ENCODE measurements around the gene PDIA5. TPM values are rescaled to one million over a fixed set of nuclear protein-coding genes. Genes with fewer than 3 reads are reported as not detected.

PDIA5 gene
- total RNA-seq, 1 donor from 2014 or later: 128 TPM

GRCh38 chr3:123126653-123127052, 59.8 kb downstream of the PDIA5 start:
- H3K36me3 Mint-ChIP-seq (ENCODE audit: low read depth): peaks cover 54% of the 10 kb centered on the region
- H3K9me3 Mint-ChIP-seq (ENCODE audit: low read depth): no peaks in the 10 kb centered on the region
- no peak for DNase-seq (ENCODE audit: low spot score)
- H3K4me3 Mint-ChIP-seq (ENCODE audit: unreplicated experiment): no peak overlapping the region
- H3K27me3 Mint-ChIP-seq (ENCODE audit: low read depth): no peaks in the 10 kb centered on the region
- no peak for TF ChIP-seq CTCF (IDR thresholded peaks at IDR 0.05)
- H3K27ac Mint-ChIP-seq (ENCODE audit: unreplicated experiment): peak overlapping the region; percentile 59
- H3K4me1 Mint-ChIP-seq (ENCODE audit: low read depth): peaks cover 15% of the 10 kb centered on the region

- TF ChIP-seq CTCF (IDR thresholded peaks at IDR 0.05): no peak
- H3K4me1 Mint-ChIP-seq (ENCODE audit: low read depth): no peaks in the 10 kb centered on the region
- peaks cover 36% of the 10 kb centered on the region for H3K36me3 Mint-ChIP-seq (ENCODE audit: low read depth)
- H3K27me3 Mint-ChIP-seq (ENCODE audit: low read depth): no peaks in the 10 kb centered on the region
- H3K27ac Mint-ChIP-seq (ENCODE audit: unreplicated experiment): peak overlapping the region; percentile 8
- DNase-seq (ENCODE audit: low spot score): peak; percentile 34
- H3K9me3 Mint-ChIP-seq (ENCODE audit: low read depth): no peaks in the 10 kb centered on the region
- H3K4me3 Mint-ChIP-seq (ENCODE audit: unreplicated experiment): no peak overlapping the region
Observed at GRCh38 chr3:123129092-123129491, 62.3 kb downstream of the PDIA5 start.

GRCh38 chr3:123129532-123129931, 62.7 kb downstream of the PDIA5 start:
- no peak for TF ChIP-seq CTCF (IDR thresholded peaks at IDR 0.05)
- Mint-ChIP-seq H3K9me3 (ENCODE audit: low read depth) (no peaks in the 10 kb centered on the region), H3K27me3 (ENCODE audit: low read depth) (no peaks in the 10 kb centered on the region), H3K4me1 (ENCODE audit: low read depth) (no peaks in the 10 kb centered on the region), H3K36me3 (ENCODE audit: low read depth) (peaks cover 36% of the 10 kb centered on the region), H3K4me3 (ENCODE audit: unreplicated experiment) (no peak overlapping the region), H3K27ac (ENCODE audit: unreplicated experiment) (peak overlapping the region; percentile 12)
- DNase-seq (ENCODE audit: low spot score): peak; percentile 44

- Mint-ChIP-seq H3K9me3 (ENCODE audit: low read depth) (no peaks in the 10 kb centered on the region), H3K4me3 (ENCODE audit: unreplicated experiment) (no peak overlapping the region), H3K4me1 (ENCODE audit: low read depth) (peaks cover under 1% of the 10 kb centered on the region), H3K27ac (ENCODE audit: unreplicated experiment) (peak overlapping the region; percentile 49), H3K36me3 (ENCODE audit: low read depth) (peaks cover 31% of the 10 kb centered on the region), H3K27me3 (ENCODE audit: low read depth) (no peaks in the 10 kb centered on the region)
- no peak for DNase-seq (ENCODE audit: low spot score)
- TF ChIP-seq CTCF (IDR thresholded peaks at IDR 0.05): no peak
Observed at GRCh38 chr3:123130079-123130750, 63.4 kb downstream of the PDIA5 start.

GRCh38 chr3:123134671-123135070, 67.8 kb downstream of the PDIA5 start:
- Mint-ChIP-seq H3K27ac (ENCODE audit: unreplicated experiment) (no peak overlapping the region), H3K36me3 (ENCODE audit: low read depth) (peaks cover 22% of the 10 kb centered on the region), H3K27me3 (ENCODE audit: low read depth) (no peaks in the 10 kb centered on the region), H3K4me3 (ENCODE audit: unreplicated experiment) (no peak overlapping the region), H3K9me3 (ENCODE audit: low read depth) (no peaks in the 10 kb centered on the region), H3K4me1 (ENCODE audit: low read depth) (peaks cover 3% of the 10 kb centered on the region)
- TF ChIP-seq CTCF (IDR thresholded peaks at IDR 0.05): no peak
- no peak for DNase-seq (ENCODE audit: low spot score)

All from chondrocyte (in vitro differentiated cells).